ENCODE measurements around the gene FDX2. TPM values are rescaled to one million over a fixed set of nuclear protein-coding genes. Genes with fewer than 3 reads are reported as not detected.
A peak's percentile ranks its signal among the peaks of the same experiment; 100 is the strongest.

The FDX2 gene
- total and polyA plus RNA-seq, 2 of the 13 experiments (the other 11 are each of a cell fraction or from before 2014, with no cell fraction given) = 21.0 to 24.7 TPM

GRCh38 chr19:10334588-10335351, 19.0 kb upstream of the FDX2 start (continued):
- no peak for TF ChIP-seq ATF7 (IDR thresholded peaks at IDR 0.05)
- no peak for TF ChIP-seq ATF7 (CRISPR knock-in tag; IDR thresholded peaks at IDR 0.05)
- TF ChIP-seq ZNF34 (CRISPR knock-in tag; IDR thresholded peaks at IDR 0.05; ENCODE audit: borderline replicate concordance) = no peak
- no peak; the same call in 1 of the 2 replicates for TF ChIP-seq FOXO1 (CRISPR knock-in tag; IDR thresholded peaks at IDR 0.05)
- TF ChIP-seq, protein P1, sequence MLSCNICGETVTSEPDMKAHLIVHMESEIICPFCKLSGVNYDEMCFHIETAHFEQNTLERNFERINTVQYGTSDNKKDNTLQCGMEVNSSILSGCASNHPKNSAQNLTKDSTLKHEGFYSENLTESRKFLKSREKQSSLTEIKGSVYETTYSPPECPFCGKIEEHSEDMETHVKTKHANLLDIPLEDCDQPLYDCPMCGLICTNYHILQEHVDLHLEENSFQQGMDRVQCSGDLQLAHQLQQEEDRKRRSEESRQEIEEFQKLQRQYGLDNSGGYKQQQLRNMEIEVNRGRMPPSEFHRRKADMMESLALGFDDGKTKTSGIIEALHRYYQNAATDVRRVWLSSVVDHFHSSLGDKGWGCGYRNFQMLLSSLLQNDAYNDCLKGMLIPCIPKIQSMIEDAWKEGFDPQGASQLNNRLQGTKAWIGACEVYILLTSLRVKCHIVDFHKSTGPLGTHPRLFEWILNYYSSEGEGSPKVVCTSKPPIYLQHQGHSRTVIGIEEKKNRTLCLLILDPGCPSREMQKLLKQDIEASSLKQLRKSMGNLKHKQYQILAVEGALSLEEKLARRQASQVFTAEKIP (CRISPR knock-in tag; IDR thresholded peaks at IDR 0.05; ENCODE audit: borderline replicate concordance) = no peak
- no peak for TF ChIP-seq MZF1 (CRISPR knock-in tag; IDR thresholded peaks at IDR 0.05; ENCODE audit: borderline replicate concordance)
- TF ChIP-seq GATA4 (IDR thresholded peaks at IDR 0.05; ENCODE audit: borderline replicate concordance, low read depth) = 0 out of 2 replicates have a peak, but pooled peaks have one; percentile 53
- TF ChIP-seq TBP (CRISPR knock-in tag; IDR thresholded peaks at IDR 0.05) = peak; percentile 64; the same call in 1 of the 2 replicates
- TF ChIP-seq, protein P2, sequence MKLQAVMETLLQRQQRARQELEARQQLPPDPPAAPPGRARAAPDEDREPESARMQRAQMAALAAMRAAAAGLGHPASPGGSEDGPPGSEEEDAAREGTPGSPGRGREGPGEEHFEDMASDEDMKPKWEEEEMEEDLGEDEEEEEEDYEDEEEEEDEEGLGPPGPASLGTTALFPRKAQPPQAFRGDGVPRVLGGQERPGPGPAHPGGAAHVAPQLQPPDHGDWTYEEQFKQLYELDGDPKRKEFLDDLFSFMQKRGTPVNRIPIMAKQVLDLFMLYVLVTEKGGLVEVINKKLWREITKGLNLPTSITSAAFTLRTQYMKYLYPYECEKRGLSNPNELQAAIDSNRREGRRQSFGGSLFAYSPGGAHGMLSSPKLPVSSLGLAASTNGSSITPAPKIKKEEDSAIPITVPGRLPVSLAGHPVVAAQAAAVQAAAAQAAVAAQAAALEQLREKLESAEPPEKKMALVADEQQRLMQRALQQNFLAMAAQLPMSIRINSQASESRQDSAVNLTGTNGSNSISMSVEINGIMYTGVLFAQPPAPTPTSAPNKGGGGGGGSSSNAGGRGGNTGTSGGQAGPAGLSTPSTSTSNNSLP (IDR thresholded peaks at IDR 0.05; ENCODE audit: low read depth, low read length) = no peak
- TF ChIP-seq ZNF577 (CRISPR knock-in tag; IDR thresholded peaks at IDR 0.05; ENCODE audit: borderline replicate concordance, low read depth) = no peak
- TF ChIP-seq NFKBIZ (CRISPR knock-in tag; IDR thresholded peaks at IDR 0.05) = no peak
- no peak for TF ChIP-seq STAG1 (CRISPR knock-in tag; IDR thresholded peaks at IDR 0.05)
- TF ChIP-seq ZMAT3 (CRISPR knock-in tag; conservative IDR thresholded peaks at IDR 0.05) = peak; percentile 75; the same call in 1 of the 2 replicates
- no peak for TF ChIP-seq TBX3 (IDR thresholded peaks at IDR 0.05; ENCODE audit: borderline replicate concordance)
- no peak for TF ChIP-seq ZNF512 (CRISPR knock-in tag; IDR thresholded peaks at IDR 0.05)
- TF ChIP-seq ZFP91 (CRISPR knock-in tag; IDR thresholded peaks at IDR 0.05; ENCODE audit: borderline replicate concordance) = peak; percentile 70; the same call in 1 of the 2 replicates
- TF ChIP-seq ZNF160 (CRISPR knock-in tag; IDR thresholded peaks at IDR 0.05) = no peak
- no peak for TF ChIP-seq WIZ (CRISPR knock-in tag; IDR thresholded peaks at IDR 0.05)
- TF ChIP-seq RFX3 (CRISPR knock-in tag; IDR thresholded peaks at IDR 0.05) = no peak
- TF ChIP-seq ZBTB38 (CRISPR knock-in tag; IDR thresholded peaks at IDR 0.05) = peak; percentile 39; the same call in 1 of the 2 replicates
- TF ChIP-seq MIER2 (CRISPR knock-in tag; IDR thresholded peaks at IDR 0.05) = no peak
